ENCODE measurements around the gene GRM8. TPM values are rescaled to one million over a fixed set of nuclear protein-coding genes. Genes with fewer than 3 reads are reported as not detected.
A peak's percentile ranks its signal among the peaks of the same experiment; 100 is the strongest.

Gene GRM8
- total RNA-seq, 1 experiment from 2014 or later = not detected

GRCh38 chr7:127153315-127153714, 99.4 kb downstream of the GRM8 start:
- peak; percentile 51 for DNase-seq
- Histone ChIP-seq H3K4me2 (ENCODE audit: low read depth, low read length, poor library complexity, severe bottlenecking) (no peak overlapping the region), H3K9me3 (ENCODE audit: low read length) (no peaks in the 10 kb centered on the region), H3K9me2 (replicated peaks; ENCODE audit: insufficient read depth, low read length) (no peaks in the 10 kb centered on the region), H3K4me1 (ENCODE audit: low read length) (no peaks in the 10 kb centered on the region), H4K20me1 (ENCODE audit: insufficient read depth, low read depth, low read length) (no peaks in the 10 kb centered on the region), H3K4me3 (ENCODE audit: low read length) (no peak overlapping the region), H3K27ac (ENCODE audit: low read length) (no peak overlapping the region), H3K79me2 (ENCODE audit: low read length) (no peaks in the 10 kb centered on the region), H2AFZ (ENCODE audit: low read length) (no peak overlapping the region), H3K27me3 (ENCODE audit: low read length) (no peaks in the 10 kb centered on the region), H3K9ac (ENCODE audit: low read length) (no peak overlapping the region), H3K36me3 (ENCODE audit: insufficient read depth, low read length) (no peaks in the 10 kb centered on the region)

DNA sequence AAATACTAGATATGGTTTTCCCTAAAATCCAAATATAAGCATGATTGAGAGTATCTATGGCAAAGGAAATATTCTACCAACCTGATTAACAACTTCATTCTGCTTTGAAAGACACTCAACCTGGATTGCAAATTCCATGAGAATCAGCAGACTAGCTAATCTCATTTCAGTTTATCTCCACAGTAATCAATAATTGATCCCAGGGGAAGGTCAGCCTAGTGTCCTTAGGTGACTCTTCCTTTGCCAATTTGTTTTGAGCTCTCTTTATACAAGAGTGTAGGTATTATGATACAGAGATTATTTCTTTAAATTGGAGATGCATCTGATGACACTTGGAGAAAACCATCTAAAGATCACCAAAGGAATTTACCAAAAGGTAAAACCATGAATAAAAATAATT, 100.3 kb downstream of the GRM8 start:
- H4K20me1 ChIP-seq (ENCODE audit: insufficient read depth, low read depth, low read length) = no peaks in the 10 kb centered on the region
- DNase-seq = no peak
- H2AFZ ChIP-seq (ENCODE audit: low read length) = no peak overlapping the region
- no peaks in the 10 kb centered on the region for H3K9me3 ChIP-seq (ENCODE audit: low read length)
- H3K36me3 ChIP-seq (ENCODE audit: insufficient read depth, low read length) = no peaks in the 10 kb centered on the region
- no peak overlapping the region for H3K27ac ChIP-seq (ENCODE audit: low read length)
- no peaks in the 10 kb centered on the region for H3K27me3 ChIP-seq (ENCODE audit: low read length)
- H3K9me2 ChIP-seq (replicated peaks; ENCODE audit: insufficient read depth, low read length) = no peaks in the 10 kb centered on the region
- no peaks in the 10 kb centered on the region for H3K79me2 ChIP-seq (ENCODE audit: low read length)
- no peak overlapping the region for H3K4me3 ChIP-seq (ENCODE audit: low read length)
- no peaks in the 10 kb centered on the region for H3K4me1 ChIP-seq (ENCODE audit: low read length)
- no peak overlapping the region for H3K9ac ChIP-seq (ENCODE audit: low read length)
- H3K4me2 ChIP-seq (ENCODE audit: low read depth, low read length, poor library complexity, severe bottlenecking) = no peak overlapping the region

GRCh38 chr7:127151379-127151778, 101.4 kb downstream of the GRM8 start:
- no peaks in the 10 kb centered on the region for H3K79me2 ChIP-seq (ENCODE audit: low read length)
- H3K9ac ChIP-seq (ENCODE audit: low read length) = no peak overlapping the region
- no peaks in the 10 kb centered on the region for H3K9me2 ChIP-seq (replicated peaks; ENCODE audit: insufficient read depth, low read length)
- no peak for DNase-seq
- no peaks in the 10 kb centered on the region for H3K27me3 ChIP-seq (ENCODE audit: low read length)
- H3K4me3 ChIP-seq (ENCODE audit: low read length) = no peak overlapping the region
- H3K9me3 ChIP-seq (ENCODE audit: low read length) = no peaks in the 10 kb centered on the region
- no peak overlapping the region for H2AFZ ChIP-seq (ENCODE audit: low read length)
- 0 out of 2 replicates have a peak, but pooled peaks cover 2% of the 10 kb centered on the region for H3K4me1 ChIP-seq (ENCODE audit: low read length)
- no peaks in the 10 kb centered on the region for H3K36me3 ChIP-seq (ENCODE audit: insufficient read depth, low read length)
- H3K27ac ChIP-seq (ENCODE audit: low read length) = no peak overlapping the region
- no peak overlapping the region for H3K4me2 ChIP-seq (ENCODE audit: low read depth, low read length, poor library complexity, severe bottlenecking)
- no peaks in the 10 kb centered on the region for H4K20me1 ChIP-seq (ENCODE audit: insufficient read depth, low read depth, low read length)

GRCh38 chr7:127150543-127150942, 102.2 kb downstream of the GRM8 start:
- Histone ChIP-seq H3K27me3 (ENCODE audit: low read length) (no peaks in the 10 kb centered on the region), H2AFZ (ENCODE audit: low read length) (no peak overlapping the region), H3K4me2 (ENCODE audit: low read depth, low read length, poor library complexity, severe bottlenecking) (no peak overlapping the region), H3K4me3 (ENCODE audit: low read length) (no peak overlapping the region), H4K20me1 (ENCODE audit: insufficient read depth, low read depth, low read length) (no peaks in the 10 kb centered on the region), H3K36me3 (ENCODE audit: insufficient read depth, low read length) (no peaks in the 10 kb centered on the region), H3K27ac (ENCODE audit: low read length) (no peak overlapping the region), H3K9ac (ENCODE audit: low read length) (no peak overlapping the region), H3K4me1 (ENCODE audit: low read length) (0 out of 2 replicates have a peak, but pooled peaks cover 2% of the 10 kb centered on the region), H3K9me2 (replicated peaks; ENCODE audit: insufficient read depth, low read length) (no peaks in the 10 kb centered on the region), H3K79me2 (ENCODE audit: low read length) (no peaks in the 10 kb centered on the region), H3K9me3 (ENCODE audit: low read length) (no peaks in the 10 kb centered on the region)
- DNase-seq = no peak

GRCh38 chr7:127146746-127147536, 105.8 kb downstream of the GRM8 start:
- no peaks in the 10 kb centered on the region for H3K79me2 ChIP-seq (ENCODE audit: low read length)
- H3K4me1 ChIP-seq (ENCODE audit: low read length) = 0 out of 2 replicates have a peak, but pooled peaks cover 2% of the 10 kb centered on the region
- no peaks in the 10 kb centered on the region for H3K36me3 ChIP-seq (ENCODE audit: insufficient read depth, low read length)
- no peak for DNase-seq
- H3K27me3 ChIP-seq (ENCODE audit: low read length) = no peaks in the 10 kb centered on the region
- H2AFZ ChIP-seq (ENCODE audit: low read length) = no peak overlapping the region
- H3K27ac ChIP-seq (ENCODE audit: low read length) = no peak overlapping the region
- no peaks in the 10 kb centered on the region for H3K9me2 ChIP-seq (replicated peaks; ENCODE audit: insufficient read depth, low read length)
- H3K4me3 ChIP-seq (ENCODE audit: low read length) = no peak overlapping the region
- H4K20me1 ChIP-seq (ENCODE audit: insufficient read depth, low read depth, low read length) = no peaks in the 10 kb centered on the region
- H3K4me2 ChIP-seq (ENCODE audit: low read depth, low read length, poor library complexity, severe bottlenecking) = no peak overlapping the region
- H3K9me3 ChIP-seq (ENCODE audit: low read length) = no peaks in the 10 kb centered on the region
- H3K9ac ChIP-seq (ENCODE audit: low read length) = no peak overlapping the region

- no peak overlapping the region for H3K4me3 ChIP-seq (ENCODE audit: low read length)
- H2AFZ ChIP-seq (ENCODE audit: low read length) = no peak overlapping the region
- no peaks in the 10 kb centered on the region for H3K27me3 ChIP-seq (ENCODE audit: low read length)
- no peaks in the 10 kb centered on the region for H4K20me1 ChIP-seq (ENCODE audit: insufficient read depth, low read depth, low read length)
- H3K36me3 ChIP-seq (ENCODE audit: insufficient read depth, low read length) = no peaks in the 10 kb centered on the region
- H3K9me3 ChIP-seq (ENCODE audit: low read length) = no peaks in the 10 kb centered on the region
- DNase-seq = no peak
- H3K4me2 ChIP-seq (ENCODE audit: low read depth, low read length, poor library complexity, severe bottlenecking) = no peak overlapping the region
- no peaks in the 10 kb centered on the region for H3K9me2 ChIP-seq (replicated peaks; ENCODE audit: insufficient read depth, low read length)
- no peak overlapping the region for H3K9ac ChIP-seq (ENCODE audit: low read length)
- no peaks in the 10 kb centered on the region for H3K4me1 ChIP-seq (ENCODE audit: low read length)
- no peak overlapping the region for H3K27ac ChIP-seq (ENCODE audit: low read length)
- no peaks in the 10 kb centered on the region for H3K79me2 ChIP-seq (ENCODE audit: low read length)
Measured at GRCh38 chr7:127137146-127137545, 115.6 kb downstream of the GRM8 start.

- no peak overlapping the region for H3K4me3 ChIP-seq (ENCODE audit: low read length)
- H3K79me2 ChIP-seq (ENCODE audit: low read length) = no peaks in the 10 kb centered on the region
- no peak overlapping the region for H3K9ac ChIP-seq (ENCODE audit: low read length)
- H3K9me3 ChIP-seq (ENCODE audit: low read length) = no peaks in the 10 kb centered on the region
- no peak overlapping the region for H3K27ac ChIP-seq (ENCODE audit: low read length)
- H2AFZ ChIP-seq (ENCODE audit: low read length) = no peak overlapping the region
- no peaks in the 10 kb centered on the region for H3K4me1 ChIP-seq (ENCODE audit: low read length)
- H3K27me3 ChIP-seq (ENCODE audit: low read length) = no peaks in the 10 kb centered on the region
- no peaks in the 10 kb centered on the region for H3K9me2 ChIP-seq (replicated peaks; ENCODE audit: insufficient read depth, low read length)
- DNase-seq = no peak
- H4K20me1 ChIP-seq (ENCODE audit: insufficient read depth, low read depth, low read length) = no peaks in the 10 kb centered on the region
- no peaks in the 10 kb centered on the region for H3K36me3 ChIP-seq (ENCODE audit: insufficient read depth, low read length)
- no peak overlapping the region for H3K4me2 ChIP-seq (ENCODE audit: low read depth, low read length, poor library complexity, severe bottlenecking)
Measured at GRCh38 chr7:127135871-127136485, 116.8 kb downstream of the GRM8 start.

GRCh38 chr7:127123220-127123619, 129.5 kb downstream of the GRM8 start:
- H3K9me2 ChIP-seq (replicated peaks; ENCODE audit: insufficient read depth, low read length) = no peaks in the 10 kb centered on the region
- no peak overlapping the region for H2AFZ ChIP-seq (ENCODE audit: low read length)
- H3K9ac ChIP-seq (ENCODE audit: low read length) = no peak overlapping the region
- DNase-seq = no peak
- H3K27ac ChIP-seq (ENCODE audit: low read length) = no peak overlapping the region
- no peaks in the 10 kb centered on the region for H3K36me3 ChIP-seq (ENCODE audit: insufficient read depth, low read length)
- no peaks in the 10 kb centered on the region for H3K79me2 ChIP-seq (ENCODE audit: low read length)
- H3K27me3 ChIP-seq (ENCODE audit: low read length) = no peaks in the 10 kb centered on the region
- no peaks in the 10 kb centered on the region for H3K9me3 ChIP-seq (ENCODE audit: low read length)
- no peaks in the 10 kb centered on the region for H3K4me1 ChIP-seq (ENCODE audit: low read length)
- H4K20me1 ChIP-seq (ENCODE audit: insufficient read depth, low read depth, low read length) = no peaks in the 10 kb centered on the region
- no peak overlapping the region for H3K4me3 ChIP-seq (ENCODE audit: low read length)
- H3K4me2 ChIP-seq (ENCODE audit: low read depth, low read length, poor library complexity, severe bottlenecking) = no peak overlapping the region
